Spleen (tissue), 11 donors: ENCODE measurements around the gene IQGAP2. TPM values are rescaled to one million over a fixed set of nuclear protein-coding genes. Genes with fewer than 3 reads are reported as not detected.

Experiments
- DNase-seq: peaks from one replicate; pipeline ENCODE4 v3.0.0-alpha.2; 2020
- H3K27ac ChIP-seq, 8 donors: fragments of 200-600 bp; sonication (generic) in 7 of 8; 1 replicate in 4 of 8; 2 replicates in 4 of 8; pipeline versions ENCODE4 v1.5.0 to v1.8.0; 2016 to 2021; ENCODE audit warnings: inconsistent platforms in 4 of 8, mild to moderate bottlenecking in 4 of 8, moderate library complexity in 1 of 8
- H3K27me3 ChIP-seq, 7 donors: fragments of 200-600 bp; sonication (generic) in 6 of 7; replicated peaks in 1 of 7; 1 replicate in 4 of 7; 2 replicates in 3 of 7; pipeline versions ENCODE4 v1.5.0 to v1.8.0; 2016 to 2021; ENCODE audit warnings: inconsistent platforms in 3 of 7, mild to moderate bottlenecking in 1 of 7
- H3K36me3 ChIP-seq, 6 donors: fragments of 200-600 bp; sonication (generic) in 5 of 6; 1 replicate in 4 of 6; 2 replicates in 2 of 6; pipeline versions ENCODE4 v1.5.0 to v1.8.0; 2016 to 2021; ENCODE audit warnings: inconsistent platforms in 2 of 6
- H3K4me1 ChIP-seq, 6 donors: fragments of 200-600 bp; sonication (generic) in 5 of 6; 1 replicate in 3 of 6; 2 replicates in 3 of 6; pipeline versions ENCODE4 v1.5.0 to v1.8.0; 2016 to 2021; ENCODE audit warnings: inconsistent platforms in 3 of 6
- H3K4me3 ChIP-seq, 8 donors: fragments of 200-600 bp; sonication (generic) in 7 of 8; 1 replicate in 4 of 8; 2 replicates in 4 of 8; pipeline versions ENCODE4 v1.5.0 to v1.8.0; 2016 to 2021; ENCODE audit warnings: inconsistent platforms in 4 of 8, mild to moderate bottlenecking in 4 of 8, moderate library complexity in 2 of 8
- H3K9me3 ChIP-seq, 8 donors: fragments of 200-600 bp; sonication (generic) in 7 of 8; 1 replicate in 4 of 8; 2 replicates in 4 of 8; pipeline versions ENCODE4 v1.5.0 to v1.8.0; 2016 to 2021; ENCODE audit warnings: inconsistent platforms in 4 of 8
- POLR2A ChIP-seq, 3 donors: fragments of 450-650 bp; IDR thresholded peaks; one replicate each; pipeline ENCODE4 v1.5.1; 2017; ENCODE audit warnings: antibody characterized with exemption in 3 of 3, mild to moderate bottlenecking in 1 of 3
- POLR2AphosphoS5 ChIP-seq, 3 donors: sonication (generic); formaldehyde crosslinking; IDR thresholded peaks; one replicate each; pipeline ENCODE4 v1.5.1; 2017; ENCODE audit warnings: antibody characterized with exemption in 3 of 3
- WGBS, 5 donors: extraction: QIAGEN DNeasy Blood & Tissue Kit in 3 of 5; methylation state at CpG; one replicate each; pipeline versions ENCODE4 v1.1.5 to v1.1.7; 2013 to 2018; 5-methylcytosine and 5-hydroxymethylcytosine counted together
- intact Hi-C: fragments of 100-400 bp; cut with DNase I; formaldehyde crosslinking; loops from one replicate; pipeline ENCODE4 v1.15.0; 2023; ENCODE audit warnings: low total_unique reads
- polyA plus RNA-seq, 3 donors: library from polyadenylated mRNA; stranded (reverse); fragments of 200-250 nt; gene quantifications; one replicate each; pipeline ENCODE4 v1.2.1, GENCODE V29; 2013
- total RNA-seq, 7 donors: library from RNA; depleted of rRNA in 3 of 7; stranded (reverse); fragments of >200 nt in 3 of 7; fragmentation: NEBNext Ultra II Directional in 4 of 7; extraction: Animal tissue kit (Norgen Biotek cat#: 25700) in 4 of 7; gene quantifications; one replicate each; pipeline versions ENCODE4 v1.1.0 to v1.2.1, GENCODE V29; 2016 to 2021
- TF ChIP-seq, protein P1 (sequence below), 11 experiments: fragments of 200-600 bp in 7 of 11; fragments of 450-650 bp in 4 of 11; sonication (generic) in 4 of 11; IDR thresholded peaks in 8 of 11; conservative IDR thresholded peaks in 3 of 11; 1 replicate in 7 of 11; 2 replicates in 4 of 11; pipeline versions ENCODE4 v1.4.0 to v1.8.0; 2016 to 2021; ENCODE audit warnings: antibody characterized with exemption in 11 of 11, inconsistent platforms in 4 of 11, mild to moderate bottlenecking in 1 of 11
- donor health status: healthy with polysubstance abuse.
- donor health status: DM: no; HTN: no; CAD: no; lungs with moderate emphysema.
- donor health status: DM: no; HTN: no; CAD: no.
- donor health status: Bipolar disorder and iron deficiency.
- donor health status: healthy.
- donor health status: DM: no; HTN: no; CAD: no.
- donor health status: DM: yes; HTN: yes; CAD: no.

IQGAP2 gene
- total and polyA plus RNA-seq, 10 donors, result 9.3 to 83.6 (median 52.8) TPM

DNA sequence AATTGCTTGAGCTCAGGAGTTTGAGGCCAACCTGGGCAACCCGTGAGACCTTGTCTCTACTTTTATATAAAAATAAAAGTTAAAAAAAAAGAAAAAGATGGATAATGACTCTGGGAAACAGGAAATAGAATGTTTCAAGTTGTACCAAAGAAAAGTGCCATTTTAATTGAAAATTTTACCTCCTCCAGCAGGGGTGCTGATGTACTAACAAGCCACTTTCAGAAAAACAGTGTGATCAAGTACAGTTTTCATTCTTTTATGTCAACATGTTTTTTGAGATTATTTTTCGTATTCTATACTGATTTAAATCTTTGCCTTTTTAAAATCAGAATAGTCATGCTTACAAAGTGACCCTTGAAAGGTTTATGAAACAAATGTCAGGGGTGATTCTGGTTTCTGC, 343.6 kb downstream of the IQGAP2 start:
- Histone ChIP-seq H3K4me3 (no peak overlapping the region), H3K27me3 (no peaks in the 10 kb centered on the region), H3K9me3 (no peaks in the 10 kb centered on the region), H3K27ac (no peak overlapping the region), H3K36me3 (no peaks in the 10 kb centered on the region), H3K4me1 (peaks cover 0 to 6% (median 2%) of the 10 kb centered on the region in 6 donors)
- intact Hi-C loops, result no loop called here
- TF ChIP-seq, protein P1, sequence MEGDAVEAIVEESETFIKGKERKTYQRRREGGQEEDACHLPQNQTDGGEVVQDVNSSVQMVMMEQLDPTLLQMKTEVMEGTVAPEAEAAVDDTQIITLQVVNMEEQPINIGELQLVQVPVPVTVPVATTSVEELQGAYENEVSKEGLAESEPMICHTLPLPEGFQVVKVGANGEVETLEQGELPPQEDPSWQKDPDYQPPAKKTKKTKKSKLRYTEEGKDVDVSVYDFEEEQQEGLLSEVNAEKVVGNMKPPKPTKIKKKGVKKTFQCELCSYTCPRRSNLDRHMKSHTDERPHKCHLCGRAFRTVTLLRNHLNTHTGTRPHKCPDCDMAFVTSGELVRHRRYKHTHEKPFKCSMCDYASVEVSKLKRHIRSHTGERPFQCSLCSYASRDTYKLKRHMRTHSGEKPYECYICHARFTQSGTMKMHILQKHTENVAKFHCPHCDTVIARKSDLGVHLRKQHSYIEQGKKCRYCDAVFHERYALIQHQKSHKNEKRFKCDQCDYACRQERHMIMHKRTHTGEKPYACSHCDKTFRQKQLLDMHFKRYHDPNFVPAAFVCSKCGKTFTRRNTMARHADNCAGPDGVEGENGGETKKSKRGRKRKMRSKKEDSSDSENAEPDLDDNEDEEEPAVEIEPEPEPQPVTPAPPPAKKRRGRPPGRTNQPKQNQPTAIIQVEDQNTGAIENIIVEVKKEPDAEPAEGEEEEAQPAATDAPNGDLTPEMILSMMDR (IDR thresholded peaks at IDR 0.05 in 8 of 11, conservative IDR thresholded peaks at IDR 0.05 in 3 of 11), result no peak
- no peak for TF ChIP-seq POLR2AphosphoS5 (IDR thresholded peaks at IDR 0.05)
- TF ChIP-seq POLR2A (IDR thresholded peaks at IDR 0.05), result no peak
- WGBS, 5 donors, result 79 to 94% (median 82%) methylated on average over 2 of the region's 2 CpGs
- DNase-seq, result no peak

DNA sequence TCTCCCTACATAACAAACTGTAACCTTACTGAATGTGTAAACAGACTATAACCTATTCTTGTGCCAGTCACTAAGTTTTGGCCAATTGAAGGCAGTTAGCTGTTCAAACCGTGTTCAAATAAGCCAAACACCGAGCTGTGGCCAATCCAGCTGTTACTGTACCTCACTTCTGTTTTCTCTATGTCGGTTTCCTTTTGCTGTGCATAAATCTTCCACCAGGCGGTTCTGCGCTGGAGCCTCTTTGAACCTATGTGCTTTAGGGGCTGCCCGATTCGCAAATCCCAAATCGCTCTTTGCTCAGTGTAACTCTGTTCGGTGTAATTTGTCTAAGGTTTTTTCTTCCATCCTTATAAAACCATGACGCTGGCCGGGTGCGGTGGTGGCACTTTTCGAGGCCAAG, 344.6 kb downstream of the IQGAP2 start:
- no peaks in the 10 kb centered on the region for H3K27me3 ChIP-seq
- intact Hi-C loops, result no loop called here
- no peak overlapping the region for H3K27ac ChIP-seq
- H3K4me1 ChIP-seq, result peaks cover 0 to 5% (median 0%) of the 10 kb centered on the region in 6 donors
- WGBS, 5 donors, result 71 to 80% (median 76%) methylated on average over 13 of the region's 13 CpGs
- DNase-seq, result no peak
- H3K4me3 ChIP-seq, result no peak overlapping the region
- no peaks in the 10 kb centered on the region for H3K36me3 ChIP-seq
- TF ChIP-seq POLR2A (IDR thresholded peaks at IDR 0.05), result no peak
- no peak for TF ChIP-seq POLR2AphosphoS5 (IDR thresholded peaks at IDR 0.05)
- TF ChIP-seq, protein P1 (IDR thresholded peaks at IDR 0.05 in 8 of 11, conservative IDR thresholded peaks at IDR 0.05 in 3 of 11), result no peak
- no peaks in the 10 kb centered on the region for H3K9me3 ChIP-seq

DNA sequence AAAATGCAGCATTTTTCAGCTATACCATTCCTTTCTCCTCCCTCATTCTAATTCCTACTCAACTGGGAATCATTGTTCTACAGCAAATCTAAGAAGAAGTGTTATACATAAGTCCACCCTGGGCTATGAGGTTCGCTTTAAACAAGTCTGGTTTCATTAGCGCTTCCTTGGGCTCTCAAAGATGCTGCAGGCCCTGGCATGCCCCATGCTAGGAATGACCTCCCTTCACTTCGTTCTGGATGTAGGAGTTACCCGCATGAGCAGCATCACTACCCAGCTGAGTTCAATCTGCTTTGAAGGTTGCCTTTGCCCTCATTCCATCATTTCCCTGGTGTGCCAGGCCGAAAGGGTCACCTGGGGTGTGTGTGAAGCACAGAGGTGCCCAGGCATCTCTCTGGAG, 348.2 kb downstream of the IQGAP2 start:
- Histone ChIP-seq H3K9me3 (no peaks in the 10 kb centered on the region), H3K27ac (no peak overlapping the region), H3K27me3 (no peaks in the 10 kb centered on the region), H3K4me1 (peaks cover 0 to 5% (median 0%) of the 10 kb centered on the region in 6 donors), H3K4me3 (no peak overlapping the region), H3K36me3 (no peaks in the 10 kb centered on the region)
- TF ChIP-seq, protein P1 (IDR thresholded peaks at IDR 0.05 in 8 of 11, conservative IDR thresholded peaks at IDR 0.05 in 3 of 11), result no peak
- TF ChIP-seq POLR2A (IDR thresholded peaks at IDR 0.05), result no peak
- TF ChIP-seq POLR2AphosphoS5 (IDR thresholded peaks at IDR 0.05), result no peak
- 85 to 94% (median 93%) methylated on average over 4 to 5 of the region's 5 CpGs for WGBS, 5 donors
- intact Hi-C loops, result no loop called here
- DNase-seq, result no peak

DNA sequence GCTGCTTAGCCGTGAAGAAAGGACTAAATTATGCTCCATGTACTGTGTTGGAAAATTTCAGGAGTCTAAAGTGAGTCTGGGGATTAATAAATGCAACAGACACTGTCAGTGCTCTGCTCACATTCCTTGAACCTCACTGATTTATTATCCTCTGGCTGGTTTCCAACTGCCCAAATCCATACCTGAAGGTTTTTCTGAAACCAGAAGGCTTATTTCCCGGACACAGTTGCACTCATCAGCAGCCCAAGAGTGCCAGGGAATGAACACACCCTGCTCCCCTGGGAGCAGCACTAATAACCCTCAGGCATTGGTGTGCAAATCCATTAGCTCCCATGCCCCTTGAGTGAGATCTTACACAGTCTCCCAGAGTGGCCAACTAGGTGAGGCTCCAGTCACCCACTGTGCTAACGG, 351.6 kb downstream of the IQGAP2 start:
- no peaks in the 10 kb centered on the region for H3K36me3 ChIP-seq
- H3K27me3 ChIP-seq, result no peaks in the 10 kb centered on the region
- no peak for DNase-seq
- no peaks in the 10 kb centered on the region for H3K4me1 ChIP-seq
- no peak for TF ChIP-seq POLR2A (IDR thresholded peaks at IDR 0.05)
- no peak for TF ChIP-seq POLR2AphosphoS5 (IDR thresholded peaks at IDR 0.05)
- H3K27ac ChIP-seq, result no peak overlapping the region
- intact Hi-C loops, result no loop called here
- no peaks in the 10 kb centered on the region for H3K9me3 ChIP-seq
- H3K4me3 ChIP-seq, result no peak overlapping the region
- 78 to 93% (median 84%) methylated on average over 3 of the region's 3 CpGs for WGBS, 5 donors
